Cardiac muscle cell (in vitro differentiated cells and primary cell): ENCODE data around the gene CHP1. TPM values are rescaled to one million over a fixed set of nuclear protein-coding genes. Genes with fewer than 3 reads are reported as not detected.
"Not testable (repeated sequence)": the region's sequence is repeated elsewhere in the genome, so short reads cannot be mapped to it uniquely, and the experiment has no call there.

Experiments used
- DNase-seq, 2 donors: peaks; one replicate each; pipeline versions ENCODE4 v3.0.0 to v3.0.0-alpha.2; 2010 to 2017; ENCODE audit warnings: low read depth in 1 of 2, low spot score in 1 of 2
- H3K27ac ChIP-seq: fragments of 200-600 bp; sonication (generic); 2 replicates; pipeline ENCODE4 v1.5.1; 2016
- H3K27me3 ChIP-seq: fragments of 200-600 bp; sonication (generic); 2 replicates; pipeline ENCODE4 v1.6.0; 2016; ENCODE audit warnings: control low read depth
- H3K36me3 ChIP-seq: fragments of 200-600 bp; sonication (generic); 2 replicates; pipeline ENCODE4 v1.5.1; 2016; ENCODE audit warnings: control low read depth
- H3K4me1 ChIP-seq: fragments of 200-600 bp; sonication (generic); 2 replicates; pipeline ENCODE4 v1.8.1; 2017; ENCODE audit warnings: low read depth, mild to moderate bottlenecking, mixed run types
- H3K4me3 ChIP-seq: fragments of 200-600 bp; sonication (generic); 2 replicates; pipeline ENCODE4 v1.5.1; 2016; ENCODE audit warnings: mild to moderate bottlenecking
- H3K9me3 ChIP-seq: fragments of 200-600 bp; sonication (generic); 2 replicates; pipeline ENCODE4 v1.5.1; 2017; ENCODE audit warnings: low read depth, mild to moderate bottlenecking, control low read depth
- polyA plus RNA-seq: library from polyadenylated mRNA; unstranded; fragments of >200 nt; fragmentation: Nextera tagmentation; extraction: Ambion mirVana; gene quantifications from 2 replicates; pipeline ENCODE4 v1.2.1, GENCODE V29; 2016
- total RNA-seq: library from RNA; depleted of rRNA; stranded (reverse); fragments of >200 nt; gene quantifications from 2 replicates; pipeline ENCODE4 v1.2.3, GENCODE V29; 2016
- TF ChIP-seq, protein P1 (sequence below): IDR thresholded peaks from 2 replicates; pipeline ENCODE4 v1.5.1; 2012; ENCODE audit warnings: low read depth, mild to moderate bottlenecking, low read length

CHP1 gene
- total and polyA plus RNA-seq, 2 experiments from 2014 or later, result 32.9 to 233 TPM

GRCh38 chr15:41219381-41219780 is 11.7 kb upstream of the CHP1 start:
- no peak for DNase-seq
- Histone ChIP-seq H3K4me1 (no peaks in the 10 kb centered on the region), H3K27ac (no peak overlapping the region), H3K27me3 (no peaks in the 10 kb centered on the region), H3K36me3 (no peaks in the 10 kb centered on the region), H3K9me3 (no peaks in the 10 kb centered on the region), H3K4me3 (no peak overlapping the region)
- TF ChIP-seq, protein P1, sequence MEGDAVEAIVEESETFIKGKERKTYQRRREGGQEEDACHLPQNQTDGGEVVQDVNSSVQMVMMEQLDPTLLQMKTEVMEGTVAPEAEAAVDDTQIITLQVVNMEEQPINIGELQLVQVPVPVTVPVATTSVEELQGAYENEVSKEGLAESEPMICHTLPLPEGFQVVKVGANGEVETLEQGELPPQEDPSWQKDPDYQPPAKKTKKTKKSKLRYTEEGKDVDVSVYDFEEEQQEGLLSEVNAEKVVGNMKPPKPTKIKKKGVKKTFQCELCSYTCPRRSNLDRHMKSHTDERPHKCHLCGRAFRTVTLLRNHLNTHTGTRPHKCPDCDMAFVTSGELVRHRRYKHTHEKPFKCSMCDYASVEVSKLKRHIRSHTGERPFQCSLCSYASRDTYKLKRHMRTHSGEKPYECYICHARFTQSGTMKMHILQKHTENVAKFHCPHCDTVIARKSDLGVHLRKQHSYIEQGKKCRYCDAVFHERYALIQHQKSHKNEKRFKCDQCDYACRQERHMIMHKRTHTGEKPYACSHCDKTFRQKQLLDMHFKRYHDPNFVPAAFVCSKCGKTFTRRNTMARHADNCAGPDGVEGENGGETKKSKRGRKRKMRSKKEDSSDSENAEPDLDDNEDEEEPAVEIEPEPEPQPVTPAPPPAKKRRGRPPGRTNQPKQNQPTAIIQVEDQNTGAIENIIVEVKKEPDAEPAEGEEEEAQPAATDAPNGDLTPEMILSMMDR, result no peak

- H3K27ac ChIP-seq, result no peak overlapping the region
- H3K27me3 ChIP-seq, result no peaks in the 10 kb centered on the region
- DNase-seq, result no peak
Observed at GRCh38 chr15:41230345-41230649, 771 bp upstream of the CHP1 start.

DNA sequence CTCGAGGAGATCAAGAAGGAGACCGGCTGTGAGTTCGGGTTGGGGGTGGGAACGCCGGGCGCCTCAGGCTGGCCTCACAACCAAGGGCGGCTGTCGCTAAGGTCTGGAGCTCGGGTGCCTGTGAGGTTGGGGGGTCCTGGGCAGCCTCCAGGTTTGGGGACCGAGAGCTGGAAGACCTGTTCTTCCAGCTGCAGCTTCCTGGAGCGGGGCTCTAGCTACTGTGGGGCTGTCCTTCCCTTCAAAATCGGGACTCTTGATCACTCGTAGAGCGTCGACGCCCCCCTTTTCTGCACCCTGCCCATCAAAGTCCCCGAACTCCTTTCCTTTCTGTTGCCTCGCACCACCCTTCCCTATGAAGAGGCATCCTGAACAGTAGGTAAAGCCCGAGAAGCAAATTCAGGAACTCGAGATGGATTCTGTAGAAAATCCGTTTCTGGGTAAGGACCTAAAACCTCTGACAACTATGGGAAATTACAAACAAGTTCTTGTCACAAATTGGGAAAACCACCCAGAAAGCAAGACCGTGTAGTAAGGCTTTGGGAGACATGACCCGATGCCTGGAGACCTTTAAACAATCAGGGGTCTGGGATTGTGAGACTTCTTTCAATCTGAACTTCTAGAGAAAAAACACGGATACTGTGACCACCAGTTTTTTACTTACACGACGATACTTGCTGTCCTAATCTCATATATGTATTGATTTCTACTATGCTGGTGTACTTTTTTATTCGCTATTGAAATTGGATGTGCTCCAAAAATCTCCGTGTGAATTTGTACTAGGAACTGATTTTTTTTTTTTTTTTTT is 556 bp downstream of the CHP1 start:
- DNase-seq, result peak in 1 of 2 donors; percentile 4
- H3K9me3 ChIP-seq, result no peaks in the 10 kb centered on the region
- peak overlapping the region; percentile 89 for H3K27ac ChIP-seq
- no peaks in the 10 kb centered on the region for H3K27me3 ChIP-seq
- TF ChIP-seq, protein P1, result no peak
- H3K36me3 ChIP-seq, result no peaks in the 10 kb centered on the region
- H3K4me3 ChIP-seq, result peak overlapping the region; percentile 74
- H3K4me1 ChIP-seq, result no peaks in the 10 kb centered on the region

More at GRCh38 chr15:41230345-41230649, 771 bp upstream of the CHP1 start:
- H3K36me3 ChIP-seq, result no peaks in the 10 kb centered on the region
- H3K9me3 ChIP-seq, result no peaks in the 10 kb centered on the region
- TF ChIP-seq, protein P1, result no peak
- H3K4me3 ChIP-seq, result peak overlapping the region; percentile 74
- no peaks in the 10 kb centered on the region for H3K4me1 ChIP-seq

DNA sequence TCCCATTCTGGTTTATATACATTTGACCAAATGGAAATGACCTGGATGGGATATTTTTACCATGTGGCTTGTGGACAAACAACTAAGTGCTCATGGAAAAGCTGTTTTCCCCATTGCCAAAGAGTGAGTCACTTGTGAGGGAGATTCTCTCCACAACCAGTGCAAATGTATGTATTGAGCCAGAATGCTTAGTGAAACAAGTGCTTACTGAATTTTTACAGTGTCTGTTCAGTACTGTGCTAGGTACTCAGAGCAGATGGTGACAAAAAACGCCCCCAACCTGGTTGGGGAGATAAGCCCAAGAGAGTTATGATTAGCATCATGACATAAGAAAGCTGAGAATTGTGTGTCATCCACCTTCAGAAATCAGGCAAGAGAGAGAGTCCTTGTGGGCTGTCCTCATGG is 2.3 kb downstream of the CHP1 start:
- TF ChIP-seq, protein P1, result no peak
- Histone ChIP-seq H3K27ac (no peak overlapping the region), H3K9me3 (no peaks in the 10 kb centered on the region)

GRCh38 chr15:41235228-41235627 is 4.2 kb downstream of the CHP1 start:
- H3K4me3 ChIP-seq, H3K27ac ChIP-seq, H3K27me3 ChIP-seq, H3K36me3 ChIP-seq, H3K9me3 ChIP-seq, DNase-seq, H3K4me1 ChIP-seq: not testable (repeated sequence)

More for the DNA sequence above, 2.3 kb downstream of the CHP1 start:
- Histone ChIP-seq H3K4me1 (peaks cover 4% of the 10 kb centered on the region), H3K27me3 (no peaks in the 10 kb centered on the region), H3K4me3 (no peak overlapping the region), H3K36me3 (no peaks in the 10 kb centered on the region)
- DNase-seq, result peak in 1 of 2 donors; percentile 76

GRCh38 chr15:41235929-41236328 is 4.9 kb downstream of the CHP1 start:
- Histone ChIP-seq H3K4me3 (no peak overlapping the region), H3K27ac (no peak overlapping the region), H3K36me3 (no peaks in the 10 kb centered on the region), H3K27me3 (no peaks in the 10 kb centered on the region), H3K9me3 (no peaks in the 10 kb centered on the region), H3K4me1 (peaks cover 5% of the 10 kb centered on the region)
- TF ChIP-seq, protein P1, result no peak
- DNase-seq, result no peak
